ENCODE data around the gene GREB1. TPM values are rescaled to one million over a fixed set of nuclear protein-coding genes. Genes with fewer than 3 reads are reported as not detected.

GREB1 gene
- total RNA-seq, 1 donor from 2014 or later, result 3.8 TPM

DNA sequence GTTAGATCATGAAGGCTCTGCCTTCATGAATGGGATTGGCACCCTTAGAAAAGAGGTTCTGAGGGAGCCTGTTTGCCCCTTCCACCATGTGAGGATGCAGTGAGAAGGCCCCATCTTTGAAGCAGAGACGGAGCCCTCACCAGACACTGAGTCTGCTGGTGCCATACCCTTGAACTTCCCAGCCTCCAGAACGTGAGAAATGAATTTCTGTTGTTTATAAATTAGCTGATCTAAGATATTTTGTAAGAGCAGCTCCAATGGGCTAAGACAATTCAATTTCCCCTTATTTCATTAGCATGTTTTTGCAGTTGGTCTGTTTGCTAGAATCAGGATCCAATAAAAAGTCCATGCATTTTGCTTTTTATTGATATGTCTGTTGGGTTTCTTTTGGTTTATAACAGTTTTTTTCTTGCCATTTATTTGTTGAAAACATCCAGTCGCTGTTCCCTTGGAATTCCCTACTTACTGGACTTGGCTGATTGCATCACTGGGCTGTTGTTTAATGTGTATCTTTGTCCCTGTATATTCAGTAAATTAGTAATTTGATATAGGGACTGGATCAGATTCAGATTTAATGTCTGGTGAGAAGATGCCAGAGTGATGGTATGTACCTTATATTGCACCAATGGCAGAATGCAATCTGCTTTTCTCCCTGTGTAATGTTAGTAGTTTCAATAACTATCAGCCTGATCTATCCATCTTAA lies 24.0 kb upstream of the GREB1 start:
- DNase-seq (ENCODE audit: low spot score), result no peak

DNA sequence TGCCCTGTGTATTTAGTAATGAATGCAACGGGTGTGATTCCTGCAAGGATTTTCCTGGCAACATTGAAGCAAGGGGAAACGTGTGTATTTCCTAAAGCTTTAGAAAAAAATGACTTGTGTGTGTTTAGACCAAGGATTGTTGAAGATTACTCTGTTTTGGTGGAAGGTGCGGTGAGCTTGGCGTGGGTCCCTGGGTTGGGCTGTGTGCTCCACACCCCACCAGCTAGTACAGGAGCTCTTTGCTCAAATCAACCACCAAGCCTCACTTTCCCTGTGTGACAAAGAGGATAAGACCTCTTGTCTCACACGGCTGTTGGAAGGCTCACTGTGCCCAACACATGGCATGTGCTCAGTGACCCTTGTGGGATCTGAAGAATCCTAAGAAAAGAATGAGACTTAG lies 21.4 kb upstream of the GREB1 start:
- no peak for DNase-seq (ENCODE audit: low spot score)

DNA sequence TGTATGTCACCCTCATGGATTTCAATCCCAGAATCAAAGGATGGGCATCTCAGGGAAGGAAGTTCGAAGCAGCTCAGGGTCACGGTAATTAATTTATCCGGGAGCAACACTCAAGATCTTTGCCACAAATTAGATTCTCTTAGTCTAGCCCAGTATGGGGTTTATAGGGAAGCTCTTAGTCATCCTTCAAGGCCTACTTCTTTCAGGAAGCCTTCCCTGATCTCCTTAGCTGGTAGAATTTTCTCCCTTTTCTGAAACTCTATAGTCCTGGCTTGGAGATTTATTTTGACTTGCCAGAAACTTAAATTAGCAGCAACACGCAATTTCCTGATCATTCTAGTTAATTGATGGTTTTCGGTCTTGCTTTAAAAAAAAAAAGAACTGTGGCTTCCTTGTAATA lies 20.5 kb upstream of the GREB1 start:
- DNase-seq (ENCODE audit: low spot score), result no peak

DNA sequence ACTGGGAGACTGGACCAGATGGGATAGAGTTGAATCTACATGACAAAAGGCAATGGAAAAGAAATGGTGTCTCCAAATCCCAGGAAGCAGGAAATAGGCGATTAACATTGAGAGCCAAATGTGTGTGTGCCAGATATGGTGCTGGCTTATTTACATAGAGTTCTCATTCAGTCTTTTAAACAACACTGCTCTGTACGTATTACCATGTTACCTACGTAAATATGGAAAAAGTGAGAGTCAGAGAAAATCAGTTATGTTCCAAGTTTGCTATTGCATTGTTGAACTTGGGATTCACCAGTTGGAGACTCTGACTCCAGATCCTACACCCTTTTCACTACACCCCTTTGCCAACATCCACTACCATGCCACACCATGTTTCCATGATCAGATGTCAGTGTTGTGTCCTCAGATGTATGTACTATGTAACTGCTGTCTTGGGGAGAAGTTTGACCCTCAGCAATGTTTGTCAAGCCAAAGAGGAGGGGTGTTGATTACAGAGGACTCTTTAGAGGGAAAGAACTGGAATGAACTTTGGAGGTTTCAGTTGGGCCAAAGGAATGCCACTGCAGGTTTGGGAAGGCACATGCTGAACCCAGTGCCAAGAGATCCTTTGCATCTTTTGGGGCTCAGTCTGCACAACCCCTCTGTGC lies 19.6 kb upstream of the GREB1 start:
- no peak for DNase-seq (ENCODE audit: low spot score)

DNA sequence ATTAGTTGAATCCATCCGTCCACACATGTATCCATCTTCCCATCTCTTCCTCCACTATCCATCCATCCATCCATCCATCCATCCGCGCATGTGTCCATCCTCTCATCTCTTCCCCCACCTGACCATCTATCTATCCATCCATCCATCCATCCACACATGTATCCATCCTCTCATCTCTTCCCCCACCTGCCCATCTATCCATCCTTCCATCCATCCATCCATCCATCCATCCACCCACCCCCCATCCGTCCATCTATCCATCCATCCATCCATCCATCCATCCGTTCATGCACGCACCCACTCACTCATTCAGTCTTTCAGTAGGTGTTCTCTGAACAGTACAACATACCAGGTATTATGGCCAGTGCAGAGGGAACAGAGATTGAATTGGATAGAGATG lies 18.9 kb upstream of the GREB1 start:
- no peak for DNase-seq (ENCODE audit: low spot score)

DNA sequence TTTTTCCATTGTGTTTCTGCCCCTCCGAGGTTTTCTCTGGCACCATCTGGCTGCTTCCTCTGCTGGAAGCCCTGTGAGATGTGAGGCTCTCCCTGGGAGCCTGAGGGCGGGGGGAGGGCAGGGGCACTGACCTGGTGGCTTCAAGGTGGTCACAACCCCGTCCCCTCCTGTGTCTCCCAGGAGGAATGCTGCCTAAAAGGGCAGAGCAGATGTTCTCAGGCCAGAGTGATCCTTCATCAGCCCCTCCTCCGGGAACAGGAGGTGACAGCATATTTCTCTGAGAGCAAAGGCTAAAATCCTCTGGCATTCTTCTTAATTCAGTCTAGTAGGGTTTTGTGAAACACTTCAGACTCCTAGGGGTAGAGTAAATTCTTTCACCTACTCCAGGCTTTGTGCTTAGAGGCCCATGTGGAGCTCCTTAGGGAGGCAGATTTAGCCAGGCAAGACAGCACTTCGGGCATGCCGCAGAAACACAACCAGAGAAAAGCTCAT lies 18.3 kb upstream of the GREB1 start:
- DNase-seq (ENCODE audit: low spot score), result no peak

DNA sequence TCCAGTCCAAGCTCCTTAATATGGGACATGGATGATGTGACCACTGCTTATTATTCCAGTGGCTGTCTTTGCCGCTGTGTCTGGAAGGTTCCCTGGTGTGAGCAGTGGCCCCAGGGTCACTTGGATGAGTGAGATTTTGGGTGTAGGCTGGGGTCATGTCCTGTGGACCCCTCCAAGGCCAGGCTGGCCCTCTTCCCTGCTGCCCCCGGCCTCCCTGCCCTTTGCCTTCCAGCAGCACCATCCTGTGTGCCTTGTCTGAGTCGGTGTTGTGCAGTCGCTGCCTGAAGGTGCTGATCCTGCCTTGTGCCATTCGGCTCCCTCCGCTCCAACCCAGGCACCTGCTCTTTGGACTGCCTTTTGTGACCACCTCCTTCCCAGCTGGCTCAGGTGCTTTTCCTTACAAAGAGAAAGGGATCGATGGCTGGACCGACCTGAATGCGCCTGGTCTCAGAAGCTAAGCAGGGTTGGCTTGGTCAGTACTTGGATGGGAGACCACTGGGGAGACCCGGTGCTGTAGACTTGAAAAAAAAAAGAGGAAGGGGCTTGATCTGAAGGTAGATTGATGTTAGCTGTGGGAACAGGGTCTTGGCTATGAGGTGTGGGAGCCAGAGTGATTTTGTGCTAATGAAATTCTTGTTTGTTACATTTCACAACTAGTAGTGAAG lies 16.7 kb upstream of the GREB1 start:
- no peak for DNase-seq (ENCODE audit: low spot score)

DNA sequence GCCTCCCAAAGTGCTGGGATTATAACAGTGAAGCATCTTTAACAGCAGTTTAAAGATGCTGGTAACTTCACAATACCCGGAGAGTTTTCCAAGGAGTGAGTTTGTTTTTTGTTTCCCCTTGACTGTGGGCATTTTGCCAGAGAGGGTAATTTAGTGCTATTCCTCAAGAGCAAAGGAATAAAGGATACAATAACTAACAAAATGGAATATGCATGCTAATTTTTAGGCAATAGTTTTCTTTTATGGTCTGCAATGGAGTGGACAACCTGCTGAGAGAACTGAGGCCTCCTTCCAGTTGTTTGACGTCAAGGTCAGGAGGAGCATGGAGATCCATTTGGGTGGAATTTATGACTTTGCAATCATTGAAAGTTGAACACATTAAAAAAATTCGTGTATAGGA lies 15.9 kb upstream of the GREB1 start:
- no peak for DNase-seq (ENCODE audit: low spot score)

DNA sequence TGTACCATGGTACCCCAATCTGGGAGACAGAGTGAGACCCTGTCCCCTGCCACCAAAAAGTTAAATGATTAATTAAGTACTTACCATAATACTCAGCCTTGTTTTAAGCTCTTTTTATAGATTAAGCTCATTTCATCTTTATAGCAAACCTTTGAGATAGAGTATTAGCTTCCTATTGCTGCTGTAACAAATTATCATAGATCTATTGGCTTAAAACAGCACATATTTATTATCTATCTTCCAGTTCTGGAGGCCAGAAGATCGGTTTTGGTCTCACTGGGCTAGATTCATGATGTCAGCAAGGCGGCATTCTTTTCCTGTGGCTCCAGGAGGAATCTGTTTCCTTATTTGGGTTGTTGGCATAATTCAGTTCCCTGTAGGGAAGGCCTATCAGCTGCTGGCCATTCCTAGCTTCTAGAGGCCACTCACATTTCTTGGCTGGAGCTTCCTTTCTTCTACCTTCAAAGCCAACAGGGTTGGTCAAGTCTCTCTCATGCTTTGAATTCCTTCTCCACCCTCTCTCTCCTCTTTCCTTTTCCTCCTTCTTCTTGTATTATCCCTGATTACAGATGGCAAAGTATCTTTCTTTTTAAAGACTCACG lies 13.7 kb upstream of the GREB1 start:
- DNase-seq (ENCODE audit: low spot score), result no peak

DNA sequence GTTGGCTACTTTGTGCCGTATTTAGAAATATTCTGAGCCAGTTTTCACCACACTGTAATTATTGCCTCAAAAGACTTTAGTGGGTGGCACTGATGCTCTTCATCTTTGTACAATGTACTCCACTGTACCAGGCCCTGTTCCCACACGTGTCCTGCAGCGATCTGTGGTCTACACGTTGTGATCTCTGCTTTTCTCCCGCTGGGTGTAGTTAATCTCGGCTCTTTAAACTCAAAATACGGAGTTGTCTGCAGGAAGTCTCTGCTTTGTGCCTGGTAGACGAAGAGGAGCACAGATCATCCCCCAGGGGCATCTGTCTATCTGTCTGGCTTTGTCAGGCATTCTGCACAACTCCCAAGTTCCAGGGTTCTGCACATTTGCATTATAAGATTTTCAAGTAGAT lies 12.1 kb upstream of the GREB1 start:
- no peak for DNase-seq (ENCODE audit: low spot score)

DNA sequence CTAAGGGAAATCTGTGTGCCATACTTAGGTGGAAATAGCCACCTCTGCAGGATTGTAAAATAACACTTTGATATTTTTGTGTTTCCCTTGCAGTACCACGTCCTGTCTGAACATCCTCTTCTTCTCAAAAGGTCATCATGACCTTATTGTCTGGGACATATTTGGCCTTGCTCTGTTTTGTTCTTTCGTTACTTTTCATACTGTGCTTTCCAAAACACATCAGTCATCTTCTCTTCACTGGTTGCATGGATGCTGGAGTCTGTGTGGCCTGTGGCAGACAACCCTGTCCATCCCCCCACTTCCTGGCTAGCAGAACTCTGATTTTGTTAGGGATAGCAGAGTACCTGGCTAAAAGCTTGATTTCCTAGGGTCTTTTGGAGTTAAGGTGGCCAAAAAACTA lies 9.4 kb upstream of the GREB1 start:
- DNase-seq (ENCODE audit: low spot score), result no peak

DNA sequence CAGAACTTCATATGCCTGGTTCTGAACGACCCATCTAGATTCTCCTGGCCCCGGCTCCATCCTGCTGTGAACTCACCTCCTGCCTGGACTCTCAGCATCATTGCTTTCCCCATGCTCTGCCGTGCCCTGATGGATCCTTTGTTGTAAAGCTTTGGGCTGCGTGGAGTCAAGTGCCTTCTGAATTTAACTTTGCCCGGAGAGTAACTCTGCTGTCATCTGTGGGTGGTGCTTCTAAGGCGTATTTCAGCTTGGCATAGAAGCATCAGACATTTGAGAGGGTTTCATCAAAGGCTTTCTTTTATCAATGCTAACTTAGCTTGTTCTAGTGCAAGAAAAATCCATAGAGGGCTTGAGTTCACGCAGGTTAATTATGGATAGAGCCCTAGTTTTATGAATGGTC lies 8.1 kb upstream of the GREB1 start:
- DNase-seq (ENCODE audit: low spot score), result no peak

DNA sequence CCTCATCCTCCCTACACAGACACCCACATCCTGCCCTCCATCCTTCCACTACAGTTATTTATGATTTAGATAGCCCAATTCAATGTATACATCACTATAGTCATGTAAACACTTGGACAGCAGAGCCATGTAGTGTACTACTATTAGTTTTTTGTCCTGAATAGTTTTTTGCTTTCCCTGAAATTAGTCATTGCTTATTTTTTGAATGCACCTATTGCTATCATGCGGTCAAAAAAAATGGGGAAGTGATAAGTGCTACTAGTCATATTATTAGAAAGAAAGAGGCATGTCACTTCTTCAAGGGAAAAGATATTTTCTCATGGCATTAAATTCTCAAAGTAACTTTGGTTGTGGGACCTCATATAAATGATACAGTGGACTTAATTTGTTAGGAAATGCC lies 6.8 kb upstream of the GREB1 start:
- no peak for DNase-seq (ENCODE audit: low spot score)

DNA sequence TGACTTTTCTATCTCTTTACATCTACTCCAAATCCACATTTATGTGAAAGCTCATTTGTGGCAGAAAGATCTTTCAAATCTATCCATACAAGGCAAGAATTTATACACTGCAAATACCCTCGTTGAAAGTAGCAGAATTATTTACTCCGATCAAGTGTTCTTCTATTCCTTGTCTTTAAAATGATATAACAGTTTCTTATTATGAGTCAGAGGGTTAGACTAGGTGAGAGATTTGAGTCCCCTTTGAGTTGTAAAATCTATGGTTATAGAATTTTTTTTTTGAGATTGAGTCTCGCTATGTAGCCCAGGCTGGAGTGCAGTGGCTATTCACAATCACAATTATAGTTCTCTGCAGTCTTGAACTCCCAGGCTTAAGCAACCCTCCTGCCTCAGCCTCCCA lies 5.6 kb upstream of the GREB1 start:
- DNase-seq (ENCODE audit: low spot score), result no peak

DNA sequence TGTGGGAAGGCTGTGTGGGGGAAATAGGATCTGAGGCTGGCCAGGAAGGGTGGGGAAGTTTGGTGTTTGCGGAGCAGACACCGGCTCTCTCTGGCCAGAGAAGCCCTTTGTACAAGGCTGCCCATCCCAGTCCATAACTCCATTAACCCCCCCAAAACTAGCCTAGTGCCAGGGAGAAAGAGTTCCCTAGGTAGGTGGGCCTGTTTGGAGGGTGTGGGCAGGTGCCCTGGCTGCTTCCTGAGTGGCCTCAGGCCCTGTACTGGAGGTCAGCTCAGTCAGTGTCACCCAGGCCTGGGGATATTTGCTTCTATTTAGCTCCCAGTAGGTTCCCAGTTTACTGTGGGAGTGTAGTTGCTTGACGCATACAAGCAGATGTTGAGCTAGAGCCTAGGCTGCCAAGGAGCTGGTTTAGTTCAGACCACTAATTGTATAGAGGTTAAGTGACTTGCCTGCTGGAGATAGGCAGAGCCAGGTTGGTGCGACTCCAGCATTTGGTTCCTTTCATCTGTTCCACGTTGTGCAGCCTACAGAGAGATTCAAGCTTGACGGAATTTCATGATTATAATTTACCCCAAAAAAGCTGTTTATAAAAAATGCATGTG lies 2.9 kb upstream of the GREB1 start:
- DNase-seq (ENCODE audit: low spot score), result no peak

DNA sequence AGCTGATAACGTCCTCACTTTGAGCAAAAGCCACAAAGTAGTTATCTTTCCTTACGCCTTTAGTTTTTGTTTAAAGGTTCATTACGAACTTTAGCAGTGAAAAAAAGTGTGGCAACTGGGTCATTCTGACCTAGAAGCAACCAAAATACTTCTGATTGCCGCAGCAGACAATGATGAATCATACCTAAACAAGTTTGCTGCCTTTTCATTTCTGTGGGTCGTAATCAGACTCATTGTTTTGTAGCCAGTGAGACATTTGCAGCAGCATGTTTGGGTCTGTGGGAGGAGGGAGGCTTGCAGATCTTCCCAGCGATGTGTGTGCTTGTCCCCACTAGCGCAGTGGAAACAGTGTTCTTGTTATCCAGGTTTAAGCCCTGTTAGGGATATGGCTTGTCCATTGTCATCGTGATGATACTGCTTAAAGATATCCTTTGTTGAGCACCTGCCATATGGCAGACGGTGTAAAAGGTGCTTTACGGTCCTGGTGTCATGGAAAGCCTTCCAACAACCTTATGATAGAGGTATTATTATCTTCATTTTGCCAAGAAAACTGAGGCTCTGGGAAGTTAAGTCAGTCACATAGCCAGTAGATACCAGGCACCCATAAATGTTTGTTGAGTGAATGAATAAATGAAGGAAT lies 1.3 kb upstream of the GREB1 start:
- DNase-seq (ENCODE audit: low spot score), result no peak

DNA sequence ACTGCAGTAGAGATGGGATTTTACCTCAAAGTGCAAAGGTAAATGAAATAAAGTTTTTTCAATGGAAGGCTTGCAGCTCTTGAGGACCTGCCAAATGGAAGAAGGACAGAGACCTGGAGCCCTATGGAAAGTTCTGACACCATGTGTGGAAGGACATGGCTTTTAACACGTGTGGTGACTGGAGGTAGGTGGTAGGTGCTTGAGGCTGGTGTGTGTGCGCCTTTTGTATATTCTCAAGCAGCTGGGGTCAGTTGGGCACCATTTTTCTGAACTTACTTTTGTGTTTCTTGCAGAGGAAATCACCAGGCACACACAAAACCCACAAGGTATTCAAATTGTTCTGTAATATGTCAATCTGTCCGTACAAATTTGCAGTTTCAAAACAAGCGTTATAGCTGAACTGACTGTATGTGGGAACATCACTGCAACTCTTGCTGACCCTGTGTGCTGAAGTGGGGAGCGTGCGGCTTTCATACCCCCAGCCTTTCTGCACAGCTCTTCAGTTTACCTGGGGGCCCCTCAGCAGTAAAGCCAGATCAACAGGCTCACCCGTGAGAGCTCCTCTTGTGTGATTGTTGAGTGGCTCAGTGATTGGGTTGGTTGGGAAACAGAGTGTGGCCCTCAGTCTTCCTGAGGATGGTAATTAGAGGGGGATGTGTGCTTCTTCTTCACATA lies 363 bp downstream of the GREB1 start:
- DNase-seq (ENCODE audit: low spot score), result no peak

DNA sequence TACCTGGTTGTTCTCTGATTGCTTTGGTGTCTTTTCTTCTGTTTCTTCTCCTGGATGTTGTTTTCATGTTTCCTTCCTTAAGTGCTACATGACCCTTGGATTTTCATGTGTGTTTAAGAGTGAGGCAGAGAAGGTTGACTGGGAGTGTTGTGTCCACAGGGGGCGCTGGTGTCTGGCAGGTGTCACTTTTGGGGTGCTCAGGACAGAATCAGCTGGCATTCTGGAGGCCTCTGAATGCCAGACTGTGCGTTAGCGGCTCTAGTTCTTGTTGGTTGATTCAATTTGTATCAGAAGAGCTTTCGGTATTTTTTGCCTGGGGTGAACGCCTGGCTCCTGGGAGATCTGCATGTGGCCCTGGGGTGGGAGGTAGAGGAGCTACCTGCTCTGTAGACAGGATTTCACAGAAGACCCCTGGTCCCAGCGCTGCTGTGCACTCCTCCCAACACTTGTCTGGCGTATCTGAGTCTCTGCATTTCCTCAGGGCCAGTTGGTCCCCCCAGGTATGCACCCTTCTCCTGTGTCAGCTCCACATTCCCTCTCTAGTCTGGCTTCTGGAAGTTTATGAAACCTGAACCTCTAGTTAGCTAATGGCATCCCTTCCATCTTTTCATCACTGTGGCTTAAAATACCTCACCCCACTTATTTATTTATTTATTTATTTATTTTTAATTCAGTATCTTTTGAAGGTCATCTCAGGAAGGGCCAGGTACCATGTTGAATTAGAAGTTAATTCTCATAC lies 1.1 kb downstream of the GREB1 start:
- DNase-seq (ENCODE audit: low spot score), result no peak

DNA sequence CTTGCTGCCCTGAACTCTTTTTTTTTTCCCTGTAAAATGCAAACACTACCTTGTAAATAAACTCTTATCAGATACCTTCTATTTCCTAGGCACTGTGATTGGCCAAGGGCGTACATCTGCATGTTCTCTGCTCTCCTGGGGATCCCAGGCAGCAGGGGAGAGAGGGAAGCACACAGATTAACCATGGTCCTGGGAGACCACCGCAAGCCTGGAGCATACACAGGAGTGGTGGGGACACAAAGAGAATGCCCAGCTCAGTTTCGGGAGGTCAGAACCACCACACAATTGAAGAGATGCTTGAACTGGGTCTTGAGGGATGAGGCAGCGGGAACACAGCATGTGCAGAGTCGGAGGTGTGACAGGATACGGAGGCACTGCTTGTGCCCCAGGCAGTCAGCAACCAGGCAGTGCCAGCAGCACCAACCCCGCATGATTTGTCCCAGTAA lies 2.1 kb downstream of the GREB1 start:
- no peak for DNase-seq (ENCODE audit: low spot score)

DNA sequence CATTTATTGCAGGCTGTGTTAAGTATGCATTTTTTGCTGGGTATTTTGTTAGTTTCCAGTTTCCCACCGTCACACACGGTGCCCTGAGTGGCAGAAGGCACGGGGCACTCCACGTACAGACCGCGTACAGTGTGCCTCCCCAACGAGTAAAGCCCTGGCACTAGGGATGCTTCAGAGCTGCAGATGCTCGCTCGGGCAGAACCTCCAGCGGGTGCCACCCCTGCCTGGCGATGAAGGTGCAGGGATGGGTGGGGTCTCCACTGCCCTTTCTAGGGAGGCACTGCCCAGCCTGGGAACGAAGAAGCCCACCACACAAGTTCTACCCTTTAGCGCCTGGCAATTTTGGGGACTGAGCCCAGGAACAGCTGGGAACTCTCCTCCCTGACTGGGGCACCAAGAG lies 4.1 kb downstream of the GREB1 start:
- no peak for DNase-seq (ENCODE audit: low spot score)

All from mesenteric fat pad (tissue), 1 donor.